HS-5 (cell line): ENCODE measurements around the gene LILRB1.
"Not testable (repeated sequence)": the region's sequence is repeated elsewhere in the genome, so short reads cannot be mapped to it uniquely, and the experiment has no call there.

Experiments
- DNase-seq: peaks from one replicate; pipeline ENCODE4 v3.0.0-alpha.2; 2012; ENCODE audit warnings: low read depth

The LILRB1 gene

DNA sequence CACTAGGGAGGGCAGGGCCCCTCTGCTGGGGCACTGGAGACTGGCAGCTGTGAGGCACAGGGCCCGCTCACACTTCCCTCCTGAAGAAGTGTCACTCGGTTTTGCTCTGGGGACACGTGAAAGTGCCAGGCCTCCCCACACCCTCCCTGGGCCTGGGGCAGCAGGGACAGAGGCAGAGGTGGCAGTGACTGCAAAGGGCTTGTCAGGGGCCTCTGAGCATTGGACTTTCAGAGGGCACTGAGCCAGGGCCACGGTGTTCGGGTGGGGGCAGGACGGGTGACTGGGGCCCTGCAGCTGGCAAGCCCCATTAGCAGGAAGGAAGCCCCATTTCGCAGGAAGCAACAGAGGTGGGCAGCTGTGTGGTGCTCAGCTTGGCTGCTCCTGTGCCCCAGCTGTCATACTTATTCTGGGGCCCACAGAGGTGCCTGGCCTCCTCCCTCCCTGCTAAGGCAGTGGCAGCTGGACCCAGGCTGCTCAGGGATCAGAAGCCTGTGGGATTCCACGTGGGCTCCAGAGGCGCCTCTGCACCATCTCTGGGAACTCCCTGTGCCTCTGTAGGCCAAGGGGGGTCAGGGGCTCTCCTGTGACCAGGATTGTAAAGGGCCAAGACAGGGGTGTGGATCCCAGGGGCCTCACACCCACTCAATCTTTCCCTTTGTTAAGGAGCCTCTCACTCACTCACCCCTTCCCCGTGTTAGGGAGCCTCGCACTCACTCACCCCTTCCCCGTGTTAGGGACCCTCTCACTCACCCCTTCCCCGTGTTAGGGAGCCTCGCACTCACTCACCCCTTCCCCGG, 5.2 kb upstream of the LILRB1 start:
- DNase-seq: not testable (repeated sequence)

DNA sequence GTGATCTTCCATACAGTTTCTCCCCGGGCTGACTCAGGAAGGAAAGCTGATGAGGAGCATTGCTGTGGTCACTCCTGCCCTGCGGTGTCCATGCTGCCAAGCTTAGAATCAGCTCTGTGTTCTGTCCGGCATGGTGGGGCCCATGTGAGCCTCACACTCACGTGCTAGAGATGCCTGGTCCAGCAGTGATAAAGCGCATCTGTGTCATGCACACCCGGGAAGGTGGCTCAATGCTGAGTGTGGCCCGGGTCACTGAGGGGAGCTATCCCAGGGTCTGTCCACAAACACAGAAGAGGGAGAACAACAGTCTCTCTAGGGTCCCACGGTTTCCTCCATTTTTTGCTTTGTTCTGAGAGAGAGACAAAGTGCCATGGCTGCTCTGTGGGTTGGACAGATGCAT, 3.5 kb upstream of the LILRB1 start:
- no peak for DNase-seq

DNA sequence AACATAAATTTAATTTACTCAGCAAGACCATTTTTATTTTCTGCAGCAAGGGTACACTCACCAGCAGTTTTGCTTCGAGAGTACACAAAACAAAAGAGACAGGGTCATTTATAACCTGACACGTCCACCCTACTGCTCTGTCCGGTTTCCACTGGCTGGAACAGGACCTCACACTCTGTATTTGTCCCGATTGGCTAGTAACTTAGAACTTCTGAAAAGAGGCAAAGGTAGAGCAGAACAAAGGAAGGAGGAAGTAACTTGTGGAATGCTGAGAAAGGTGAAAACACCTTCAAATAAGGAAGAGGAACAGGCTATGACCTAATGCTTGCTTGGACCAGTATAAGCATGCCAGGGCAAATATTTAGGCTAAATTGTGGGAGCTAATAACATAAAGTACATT, 2.4 kb upstream of the LILRB1 start:
- DNase-seq: not testable (repeated sequence)

DNA sequence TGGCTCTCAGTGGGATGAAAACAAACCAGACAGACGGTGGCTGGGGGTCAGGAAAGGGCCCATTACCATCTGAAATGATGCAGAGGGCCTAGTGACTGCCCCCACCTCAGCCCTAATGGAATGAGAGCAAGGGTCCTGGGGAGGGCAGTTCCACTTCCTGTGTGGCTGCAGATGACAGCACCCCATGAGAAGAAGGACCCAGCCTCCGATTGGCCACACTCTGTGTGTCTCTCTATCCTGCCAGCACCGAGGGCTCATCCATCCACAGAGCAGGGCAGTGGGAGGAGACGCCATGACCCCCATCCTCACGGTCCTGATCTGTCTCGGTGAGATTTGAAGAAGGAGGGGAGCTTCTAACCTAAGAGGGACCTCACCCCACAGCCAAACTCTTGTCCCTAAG, 498 bp downstream of the LILRB1 start:
- no peak for DNase-seq

DNA sequence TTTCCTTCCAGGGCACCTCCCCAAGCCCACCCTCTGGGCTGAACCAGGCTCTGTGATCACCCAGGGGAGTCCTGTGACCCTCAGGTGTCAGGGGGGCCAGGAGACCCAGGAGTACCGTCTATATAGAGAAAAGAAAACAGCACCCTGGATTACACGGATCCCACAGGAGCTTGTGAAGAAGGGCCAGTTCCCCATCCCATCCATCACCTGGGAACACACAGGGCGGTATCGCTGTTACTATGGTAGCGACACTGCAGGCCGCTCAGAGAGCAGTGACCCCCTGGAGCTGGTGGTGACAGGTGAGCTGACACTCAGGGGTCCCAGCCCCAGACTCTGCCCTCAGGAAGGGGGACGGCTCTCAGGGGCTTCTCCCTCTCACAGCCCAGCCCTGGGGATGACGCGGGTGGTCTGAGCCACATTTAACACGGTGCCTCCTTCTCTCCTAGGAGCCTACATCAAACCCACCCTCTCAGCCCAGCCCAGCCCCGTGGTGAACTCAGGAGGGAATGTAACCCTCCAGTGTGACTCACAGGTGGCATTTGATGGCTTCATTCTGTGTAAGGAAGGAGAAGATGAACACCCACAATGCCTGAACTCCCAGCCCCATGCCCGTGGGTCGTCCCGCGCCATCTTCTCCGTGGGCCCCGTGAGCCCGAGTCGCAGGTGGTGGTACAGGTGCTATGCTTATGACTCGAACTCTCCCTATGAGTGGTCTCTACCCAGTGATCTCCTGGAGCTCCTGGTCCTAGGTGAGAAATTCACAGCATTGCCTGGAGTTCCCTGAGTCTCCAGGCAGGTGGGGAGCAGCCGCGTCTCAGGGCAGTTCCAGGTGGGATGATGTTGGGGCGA, 1.4 kb downstream of the LILRB1 start:
- DNase-seq: not testable (repeated sequence)

DNA sequence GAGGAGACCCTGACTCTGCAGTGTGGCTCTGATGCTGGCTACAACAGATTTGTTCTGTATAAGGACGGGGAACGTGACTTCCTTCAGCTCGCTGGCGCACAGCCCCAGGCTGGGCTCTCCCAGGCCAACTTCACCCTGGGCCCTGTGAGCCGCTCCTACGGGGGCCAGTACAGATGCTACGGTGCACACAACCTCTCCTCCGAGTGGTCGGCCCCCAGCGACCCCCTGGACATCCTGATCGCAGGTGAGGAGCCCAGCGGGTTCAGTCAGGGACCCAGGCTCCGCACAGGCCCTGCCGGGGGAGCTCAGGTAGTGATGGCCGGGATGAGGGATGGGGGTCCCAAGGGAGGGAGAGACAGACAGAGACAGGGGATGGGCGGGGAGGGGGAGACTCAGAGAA, 2.2 kb downstream of the LILRB1 start:
- DNase-seq: not testable (repeated sequence)

DNA sequence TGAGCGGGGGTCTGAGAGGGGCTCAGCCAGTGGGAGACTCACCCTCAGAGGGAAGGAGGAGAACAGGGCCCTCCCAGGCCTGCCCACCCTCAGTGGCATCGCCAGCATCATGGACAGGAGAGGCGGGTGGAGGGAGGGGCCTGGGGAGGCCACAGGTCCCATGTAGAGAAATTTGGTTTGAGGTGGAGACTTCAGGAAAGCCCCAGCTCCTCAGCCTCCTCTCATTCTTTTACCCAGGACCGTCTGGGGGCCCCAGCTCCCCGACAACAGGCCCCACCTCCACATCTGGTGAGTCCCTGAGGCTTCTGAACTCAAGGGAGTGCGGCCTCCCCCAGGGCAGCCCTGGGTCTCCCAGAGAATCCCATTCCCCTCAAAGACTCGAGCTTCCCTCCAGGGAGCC, 3.1 kb downstream of the LILRB1 start:
- no peak for DNase-seq

DNA sequence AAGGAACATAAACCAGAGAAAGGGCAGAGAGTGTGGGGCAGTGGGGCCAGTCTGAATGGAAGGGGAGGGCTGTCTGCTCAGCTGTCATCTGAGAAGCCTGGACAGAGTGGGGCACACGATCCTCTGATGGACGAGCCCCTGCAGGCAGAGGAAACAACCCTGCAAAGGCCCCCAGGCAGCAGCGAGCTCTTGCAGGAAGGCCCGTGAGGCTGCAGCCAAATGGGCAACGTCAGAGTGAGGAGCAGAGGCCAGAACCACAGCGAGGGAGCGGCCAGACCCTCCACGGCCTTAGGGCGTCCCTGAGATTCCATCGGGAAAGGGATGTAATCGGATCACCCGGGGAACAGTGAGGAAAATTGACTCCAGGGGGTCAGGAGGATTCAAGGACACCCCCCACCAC, 5.8 kb downstream of the LILRB1 start:
- not testable (repeated sequence) for DNase-seq

DNA sequence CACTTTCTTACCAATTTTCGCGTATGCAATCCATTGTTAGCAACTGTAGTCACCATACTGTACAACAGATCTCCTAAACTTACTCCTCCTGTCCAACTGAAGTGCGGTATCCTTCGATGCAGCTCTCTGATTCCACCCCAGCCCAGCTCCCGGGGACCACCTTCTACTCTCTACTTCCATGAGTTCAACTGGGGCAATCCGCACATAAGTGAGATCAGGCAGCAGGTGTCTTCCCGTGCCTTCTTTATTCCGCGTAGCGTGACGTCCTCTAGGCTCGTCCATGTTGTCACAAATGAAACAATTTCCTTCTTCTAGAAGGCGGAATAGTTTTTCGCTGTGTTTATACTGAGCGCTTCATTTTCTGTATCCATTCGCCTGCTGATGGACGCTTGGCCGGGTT, 8.4 kb downstream of the LILRB1 start:
- no peak for DNase-seq

DNA sequence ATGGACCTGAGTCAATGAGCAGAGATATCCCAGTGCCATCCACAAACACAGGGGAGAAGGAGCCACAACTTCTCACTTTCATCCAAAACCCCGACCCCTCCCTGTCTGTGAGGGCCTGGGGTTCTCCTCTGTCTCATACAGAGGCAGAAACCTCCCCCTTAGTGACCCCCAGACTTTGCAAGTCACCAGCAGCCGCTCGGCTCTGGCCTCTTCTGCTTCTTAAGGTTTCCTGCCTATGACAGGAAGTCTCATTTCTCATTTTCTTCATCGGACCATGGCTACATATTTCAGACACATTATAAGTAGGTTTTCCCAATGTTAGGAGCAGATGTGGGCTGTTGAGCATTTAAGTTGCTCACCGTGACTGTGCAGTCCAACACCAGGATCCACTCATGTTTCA, 12.7 kb downstream of the LILRB1 start:
- DNase-seq: not testable (repeated sequence)

DNA sequence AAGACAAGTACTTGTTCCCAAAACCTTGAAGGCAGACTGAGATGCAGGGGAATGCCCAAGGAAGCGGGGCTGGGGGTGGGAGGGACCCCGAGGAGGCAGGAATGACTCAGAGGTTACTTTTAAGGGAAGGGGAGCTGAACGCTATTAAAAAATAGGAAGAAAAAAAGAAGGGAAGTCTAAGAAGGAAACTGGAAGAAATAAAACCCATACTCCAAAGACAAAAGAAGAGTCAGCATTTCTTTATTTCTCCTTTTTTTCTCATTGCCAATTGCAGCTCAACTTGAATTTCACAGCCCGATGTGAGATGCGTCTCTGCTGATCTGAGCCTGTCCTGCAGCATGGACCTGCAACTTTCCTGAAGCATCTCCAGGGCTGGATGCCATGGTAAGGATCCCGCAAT, 13.3 kb downstream of the LILRB1 start:
- DNase-seq: not testable (repeated sequence)

DNA sequence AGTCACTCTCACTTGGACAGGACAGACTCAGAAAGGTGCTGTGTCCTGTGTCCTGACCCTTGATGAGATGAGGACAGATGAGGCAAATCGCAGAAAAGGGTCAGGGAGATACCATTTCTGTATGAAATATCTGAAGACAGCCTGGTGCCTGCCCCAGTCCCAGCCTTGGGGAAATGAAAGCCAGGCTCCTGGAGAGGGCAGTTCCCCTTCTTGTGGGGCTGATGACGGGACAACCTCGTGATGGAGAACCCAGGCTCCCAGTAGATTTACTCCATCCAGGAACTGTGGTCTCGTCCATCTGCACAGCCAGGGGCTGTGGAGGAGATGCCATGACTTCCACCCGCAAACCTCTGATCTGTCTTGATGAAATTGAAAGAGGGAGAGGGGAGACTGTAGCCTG, 13.8 kb downstream of the LILRB1 start:
- no peak for DNase-seq

DNA sequence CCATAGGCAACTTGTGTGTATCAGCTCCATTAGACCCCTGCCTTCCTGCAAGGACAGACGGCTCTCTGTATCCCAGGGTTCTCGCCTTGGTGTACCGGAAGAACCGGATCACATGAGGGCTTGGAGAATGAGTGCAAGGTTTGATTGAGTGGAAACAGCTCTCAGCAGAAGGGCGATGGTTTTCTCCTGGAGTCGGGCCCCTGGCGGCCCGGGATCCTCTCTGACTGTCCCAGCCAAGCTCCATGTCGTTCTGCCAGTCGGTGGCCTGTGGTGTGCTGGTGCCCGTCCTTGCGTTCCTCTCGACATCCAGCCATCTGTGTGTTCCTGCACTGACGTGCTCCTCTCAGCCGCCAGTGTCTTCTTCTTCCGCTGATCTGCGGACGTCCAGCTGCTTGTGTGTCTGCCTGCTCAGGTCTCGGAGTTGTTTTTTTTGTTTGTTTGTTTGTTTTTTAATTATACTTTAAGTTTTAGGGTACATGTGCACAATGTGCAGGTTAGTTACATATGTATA, 16.1 kb downstream of the LILRB1 start:
- no peak for DNase-seq

DNA sequence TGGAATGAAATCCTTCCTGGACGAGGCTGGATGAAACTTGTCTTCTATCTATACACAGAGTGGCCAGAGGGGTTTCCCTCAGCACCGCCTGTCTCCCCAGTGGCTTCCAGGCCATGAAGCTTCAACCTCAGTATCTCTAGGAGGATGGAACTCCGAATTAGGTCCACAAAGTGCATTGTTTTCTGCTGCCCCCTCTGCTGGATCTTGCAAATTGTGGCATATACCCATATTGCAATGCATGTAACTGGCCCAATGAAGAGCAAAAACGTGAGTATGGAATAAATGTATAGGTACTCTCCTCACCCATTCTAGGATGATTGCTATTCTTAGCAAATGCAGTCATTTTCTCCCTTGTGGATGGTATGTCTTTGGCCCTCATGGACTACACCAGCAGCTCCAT, 17.8 kb downstream of the LILRB1 start:
- DNase-seq: no peak

DNA sequence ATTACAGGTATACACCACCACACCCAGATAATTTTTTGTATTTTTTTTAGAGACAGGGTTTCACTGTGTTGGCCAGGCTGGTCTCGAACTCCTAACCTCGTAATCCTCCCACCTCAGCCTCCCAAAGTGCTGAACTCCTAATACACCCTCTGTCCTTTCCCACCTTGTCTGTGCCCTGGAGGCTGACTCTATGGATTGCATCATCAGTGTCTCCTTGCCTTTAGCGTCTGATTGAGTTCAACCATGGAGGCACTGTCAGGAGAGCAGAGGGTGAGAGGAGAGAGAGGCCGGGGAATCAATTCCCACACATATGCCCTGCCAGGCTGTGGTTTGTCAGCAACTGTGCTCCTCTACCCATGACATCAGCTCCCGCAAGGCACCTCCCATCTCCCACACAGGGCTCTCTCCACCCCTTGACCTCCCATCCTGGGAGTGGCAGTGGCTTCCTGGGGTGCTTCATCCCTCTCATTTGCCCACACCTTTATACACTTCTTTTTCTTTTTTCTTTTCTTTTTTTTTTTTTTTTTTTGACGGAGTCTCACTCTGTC, 19.9 kb downstream of the LILRB1 start:
- no peak for DNase-seq

DNA sequence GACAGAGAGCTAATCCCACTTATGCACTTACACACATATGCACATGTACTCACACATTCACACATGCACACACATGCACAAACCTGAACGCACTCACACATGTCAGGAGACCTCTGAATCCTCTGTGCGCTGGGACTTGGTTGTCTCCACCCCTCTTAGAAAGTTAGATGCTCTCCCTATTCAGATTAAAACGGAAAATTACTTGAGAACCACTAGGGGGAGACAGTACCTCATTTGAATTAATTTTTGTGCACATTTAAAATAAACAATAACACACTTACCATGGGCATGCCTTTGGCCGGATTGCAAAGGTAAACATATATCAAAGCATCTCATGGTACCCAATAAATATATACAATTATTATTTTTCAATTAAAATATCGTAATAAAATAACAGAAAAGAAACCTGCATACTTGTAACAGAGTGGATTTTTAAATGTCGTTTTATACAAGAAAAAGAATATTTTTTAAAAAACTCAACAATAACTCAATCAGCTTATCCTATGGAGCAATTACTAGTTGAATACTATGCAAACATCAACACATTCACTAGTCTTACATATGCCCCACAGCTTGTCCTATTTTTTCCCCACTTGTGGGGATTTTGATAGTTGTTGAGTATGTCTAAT, 23.0 kb downstream of the LILRB1 start:
- DNase-seq: peak; percentile 24

DNA sequence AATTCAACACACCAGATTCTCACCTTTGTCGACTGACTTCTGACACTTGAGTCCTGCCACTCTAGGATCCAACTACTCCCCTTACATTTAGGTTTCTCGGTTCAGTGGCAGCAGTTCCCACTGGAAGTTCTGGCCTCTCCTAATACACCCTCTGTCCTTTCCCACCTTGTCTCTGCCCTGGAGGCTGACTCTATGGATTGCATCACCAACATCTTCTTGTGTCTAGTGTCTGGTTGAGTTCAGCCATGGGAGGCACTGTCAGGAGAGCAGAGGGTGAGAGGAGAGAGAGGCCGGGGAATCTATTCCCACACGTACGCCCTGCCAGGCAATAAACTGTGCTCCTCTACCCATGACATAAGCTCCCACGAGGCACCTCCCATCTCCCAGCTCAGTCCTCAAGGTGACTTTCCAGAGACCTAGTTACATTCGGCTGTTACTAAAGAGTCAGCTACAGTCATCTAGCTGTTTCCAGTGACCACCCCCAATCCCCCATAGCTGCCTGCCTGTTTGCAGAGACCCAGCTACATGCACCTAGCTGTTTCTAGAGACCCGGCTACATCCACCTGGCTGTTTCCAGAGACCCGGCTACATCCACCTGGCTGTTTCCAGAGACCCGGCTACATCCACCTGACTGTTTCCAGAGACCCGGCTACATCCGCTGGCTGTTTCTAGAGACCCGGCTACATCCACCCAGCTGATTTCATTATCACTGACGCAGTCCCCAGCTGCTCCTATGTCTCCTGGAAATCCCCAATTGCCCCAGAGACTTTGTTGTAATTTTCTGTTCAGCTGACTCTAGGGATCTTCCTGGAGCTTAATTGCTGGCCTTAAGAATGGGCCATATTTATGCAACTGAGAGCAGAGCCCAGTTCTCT, 24.4 kb downstream of the LILRB1 start:
- DNase-seq: no peak

DNA sequence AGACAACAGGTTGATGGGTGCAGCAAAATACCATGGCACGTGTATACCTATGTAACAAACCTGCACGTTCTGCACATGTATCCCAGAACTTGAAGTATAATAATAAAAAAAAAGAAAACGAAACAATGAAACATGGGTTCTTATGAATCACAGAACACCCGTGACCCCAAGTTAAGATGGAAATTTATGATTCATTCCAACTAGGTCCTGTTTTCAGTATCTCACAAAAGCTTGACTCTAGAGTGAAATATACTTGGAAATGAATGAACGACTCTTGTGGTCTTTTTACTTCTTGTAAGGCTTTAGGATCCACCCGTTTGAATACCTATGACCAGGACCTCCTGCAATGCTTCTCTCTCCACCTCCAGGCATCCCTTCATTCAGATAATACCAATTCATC, 29.0 kb downstream of the LILRB1 start:
- no peak for DNase-seq

DNA sequence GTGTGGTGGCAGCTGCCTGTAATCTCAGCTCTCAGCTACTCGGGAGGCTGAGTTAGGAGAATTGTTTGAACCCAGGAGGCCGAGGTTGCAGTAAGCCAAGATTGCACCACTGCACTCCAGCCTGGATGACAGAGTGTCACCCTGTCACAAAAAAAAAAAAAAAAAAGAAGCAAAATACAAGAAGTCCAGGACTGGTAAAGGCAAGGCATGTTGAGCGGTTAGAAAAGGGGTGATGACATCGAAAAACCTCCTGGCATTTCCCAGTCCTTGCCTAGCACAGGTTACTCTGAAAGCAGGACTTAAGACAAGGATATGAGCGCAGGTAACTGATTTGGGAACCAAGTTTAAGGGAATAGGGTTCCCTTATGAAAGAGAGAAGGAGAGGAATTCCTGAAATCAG, 30.0 kb downstream of the LILRB1 start:
- no peak for DNase-seq

DNA sequence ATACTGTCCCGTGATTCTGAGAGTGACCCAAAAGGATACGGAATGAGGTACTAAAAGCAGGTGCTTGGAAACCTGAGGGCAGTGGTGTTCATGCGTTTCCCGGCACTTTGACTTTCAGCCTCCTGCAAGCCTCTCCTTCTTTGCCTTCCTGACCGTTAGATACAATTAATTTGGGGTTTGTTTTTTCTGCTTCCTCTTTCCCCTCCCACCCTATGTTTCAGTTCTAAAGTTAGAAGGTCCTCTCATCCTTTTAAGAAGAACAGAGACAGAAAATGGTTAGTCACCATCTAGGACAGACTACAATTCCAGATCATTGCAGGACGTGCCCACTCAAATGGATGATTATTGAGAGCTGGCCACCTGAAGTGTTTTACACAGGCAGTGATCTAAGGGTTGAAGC, 30.7 kb downstream of the LILRB1 start:
- no peak for DNase-seq

DNA sequence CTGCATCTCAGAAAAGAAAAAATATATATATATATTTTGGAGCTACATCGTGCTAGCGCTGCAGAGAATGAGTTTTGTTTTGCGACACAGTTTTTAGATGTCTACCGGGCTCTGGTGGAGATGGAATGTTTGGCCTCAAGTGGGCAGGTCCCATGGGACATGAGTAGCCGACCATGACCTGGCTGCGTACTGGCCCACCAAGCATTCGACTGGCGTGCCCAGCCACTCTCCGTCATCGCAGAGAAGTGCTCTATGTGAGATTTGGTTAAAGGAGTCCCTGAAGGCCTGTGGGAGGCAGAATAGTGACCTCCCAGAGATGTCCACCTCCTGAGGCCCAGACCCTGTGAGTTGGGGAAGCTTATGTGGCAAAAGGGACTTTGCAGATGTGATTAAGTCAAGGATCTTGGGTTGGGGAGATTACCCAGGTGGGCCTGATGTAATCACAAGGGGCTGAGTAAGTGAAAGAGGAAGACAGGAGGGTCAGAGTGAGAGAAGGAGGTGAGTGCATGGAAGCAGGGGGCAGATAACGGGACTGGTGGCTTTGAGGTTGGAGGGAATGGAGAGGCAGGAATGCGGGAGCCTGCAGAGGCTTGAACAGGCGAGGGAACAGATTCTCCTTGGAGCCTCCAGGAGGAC, 31.7 kb downstream of the LILRB1 start:
- no peak for DNase-seq
